Breast epithelium (tissue), 4 donors: ENCODE data around the gene MC1R. TPM values are rescaled to one million over a fixed set of nuclear protein-coding genes. Genes with fewer than 3 reads are reported as not detected.

Source experiments
- DNase-seq, 2 donors: peaks; one replicate each; pipeline ENCODE4 v3.0.0-alpha.2; 2019; ENCODE audit warnings: low spot score in 2 of 2
- H3K27ac ChIP-seq, 2 donors: fragments of 200-600 bp; sonication (generic) in 1 of 2; one replicate each; pipeline ENCODE4 v1.5.1; 2016 to 2019; ENCODE audit warnings: mild to moderate bottlenecking in 1 of 2
- H3K27me3 ChIP-seq, 2 donors: fragments of 200-600 bp; sonication (generic) in 1 of 2; one replicate each; pipeline versions ENCODE4 v1.5.1 to v1.6.0; 2017 to 2019; ENCODE audit warnings: control low read depth in 1 of 2, mild to moderate bottlenecking in 1 of 2
- H3K36me3 ChIP-seq: fragments of 200-600 bp; one replicate; pipeline ENCODE4 v1.5.1; 2019
- H3K4me1 ChIP-seq, 2 donors: fragments of 200-600 bp; sonication (generic); one replicate each; pipeline ENCODE4 v1.5.1; 2016 to 2019; ENCODE audit warnings: control low read depth in 1 of 2
- H3K4me3 ChIP-seq, 3 donors: fragments of 200-600 bp; sonication (generic); 1 replicate in 2 of 3; 2 replicates in 1 of 3; pipeline ENCODE4 v1.5.1; 2016 to 2019; ENCODE audit warnings: mild to moderate bottlenecking in 3 of 3, moderate library complexity in 2 of 3
- H3K9me3 ChIP-seq, 2 donors: fragments of 200-600 bp; sonication (generic) in 1 of 2; one replicate each; pipeline ENCODE4 v1.5.1; 2016 to 2019; ENCODE audit warnings: control low read depth in 1 of 2
- POLR2A ChIP-seq: fragments of 450-650 bp; IDR thresholded peaks from one replicate; pipeline ENCODE4 v1.6.1; 2016; ENCODE audit warnings: antibody characterized with exemption, mild to moderate bottlenecking, moderate library complexity
- POLR2AphosphoS5 ChIP-seq, 3 donors: sonication (generic); formaldehyde crosslinking; IDR thresholded peaks; one replicate each; pipeline ENCODE4 v1.6.1; 2017; ENCODE audit warnings: antibody characterized with exemption in 3 of 3
- intact Hi-C: fragments of 100-400 bp; cut with DNase I; formaldehyde crosslinking; loops from one replicate; pipeline ENCODE4 v1.15.1; 2023; ENCODE audit warnings: low total_unique reads
- total RNA-seq, 3 donors: library from RNA; depleted of rRNA; stranded (reverse); fragments of >200 nt; gene quantifications; one replicate each; pipeline ENCODE4 v1.1.0, GENCODE V29; 2016
- TF ChIP-seq, protein P1 (sequence below), 3 donors: fragments of 450-650 bp; IDR thresholded peaks; one replicate each; pipeline ENCODE4 v1.5.1; 2016 to 2017; ENCODE audit warnings: antibody characterized with exemption in 3 of 3, mild to moderate bottlenecking in 3 of 3, moderate library complexity in 3 of 3

MC1R gene
- total RNA-seq, 3 donors from 2014 or later = 3.7 to 7.2 (median 3.8) TPM

DNA sequence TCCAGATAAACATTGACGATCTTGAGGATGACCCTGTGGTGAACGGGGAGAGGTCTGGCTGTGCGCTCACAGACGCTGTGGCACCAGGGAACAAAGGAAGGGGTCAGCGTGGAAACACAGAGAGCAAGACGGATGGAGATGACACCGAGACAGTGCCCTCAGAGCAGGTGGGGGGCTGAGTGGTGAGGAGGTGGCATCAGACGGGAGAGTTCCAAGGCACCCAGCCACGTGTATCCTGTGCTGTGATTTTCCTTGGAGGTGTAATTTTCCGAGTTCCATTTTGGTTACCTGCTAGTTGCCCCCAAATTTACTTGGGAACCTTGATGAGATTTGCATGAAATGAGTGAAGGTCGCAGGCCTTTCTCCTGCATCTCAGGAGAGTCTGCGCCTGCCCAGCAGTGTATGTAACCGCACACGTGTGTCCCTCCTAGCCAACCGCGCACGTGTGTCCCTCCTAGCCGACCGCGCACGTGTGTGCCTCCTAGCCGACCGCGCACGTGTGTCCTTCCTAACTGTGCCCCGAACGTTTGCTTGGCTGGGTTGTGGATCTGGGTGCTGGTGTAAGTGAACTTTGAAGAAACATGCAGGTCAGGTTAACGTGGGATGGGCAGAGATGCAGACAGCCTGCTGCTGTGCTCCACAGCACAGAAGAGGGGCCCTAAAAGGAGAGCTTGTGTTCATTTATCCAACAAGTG is 35.2 kb upstream of the MC1R start:
- H3K27me3 ChIP-seq = no peaks in the 10 kb centered on the region
- no peaks in the 10 kb centered on the region for H3K9me3 ChIP-seq
- intact Hi-C loops = no loop called here
- TF ChIP-seq POLR2A (no peak), POLR2AphosphoS5 (IDR thresholded peaks at IDR 0.05) (no peak)
- TF ChIP-seq, protein P1, sequence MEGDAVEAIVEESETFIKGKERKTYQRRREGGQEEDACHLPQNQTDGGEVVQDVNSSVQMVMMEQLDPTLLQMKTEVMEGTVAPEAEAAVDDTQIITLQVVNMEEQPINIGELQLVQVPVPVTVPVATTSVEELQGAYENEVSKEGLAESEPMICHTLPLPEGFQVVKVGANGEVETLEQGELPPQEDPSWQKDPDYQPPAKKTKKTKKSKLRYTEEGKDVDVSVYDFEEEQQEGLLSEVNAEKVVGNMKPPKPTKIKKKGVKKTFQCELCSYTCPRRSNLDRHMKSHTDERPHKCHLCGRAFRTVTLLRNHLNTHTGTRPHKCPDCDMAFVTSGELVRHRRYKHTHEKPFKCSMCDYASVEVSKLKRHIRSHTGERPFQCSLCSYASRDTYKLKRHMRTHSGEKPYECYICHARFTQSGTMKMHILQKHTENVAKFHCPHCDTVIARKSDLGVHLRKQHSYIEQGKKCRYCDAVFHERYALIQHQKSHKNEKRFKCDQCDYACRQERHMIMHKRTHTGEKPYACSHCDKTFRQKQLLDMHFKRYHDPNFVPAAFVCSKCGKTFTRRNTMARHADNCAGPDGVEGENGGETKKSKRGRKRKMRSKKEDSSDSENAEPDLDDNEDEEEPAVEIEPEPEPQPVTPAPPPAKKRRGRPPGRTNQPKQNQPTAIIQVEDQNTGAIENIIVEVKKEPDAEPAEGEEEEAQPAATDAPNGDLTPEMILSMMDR (IDR thresholded peaks at IDR 0.05) = no peak
- no peak overlapping the region for H3K27ac ChIP-seq
- H3K4me3 ChIP-seq = no peak overlapping the region
- DNase-seq = no peak
- peaks cover 6% of the 10 kb centered on the region for H3K36me3 ChIP-seq
- H3K4me1 ChIP-seq = no peaks in the 10 kb centered on the region

DNA sequence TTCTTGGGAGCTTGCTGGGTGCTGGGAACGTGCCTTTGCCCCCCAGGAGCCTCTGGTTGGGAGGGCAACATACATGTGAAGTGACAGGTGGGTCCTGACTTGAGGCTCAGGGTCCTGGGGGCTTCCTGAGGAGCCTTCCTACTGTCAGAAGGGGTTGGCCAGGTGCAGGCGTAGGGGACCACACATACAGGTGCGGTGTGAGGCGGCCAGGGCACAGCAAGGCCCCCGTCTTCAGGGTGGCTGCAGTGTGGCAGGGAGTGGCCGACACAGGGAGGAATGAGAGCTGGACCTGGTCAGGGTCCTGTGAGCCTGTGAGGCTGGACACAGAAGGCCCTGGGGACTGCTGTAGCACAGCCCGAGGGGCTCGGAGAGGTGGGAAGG is 34.6 kb upstream of the MC1R start:
- Histone ChIP-seq H3K27ac (no peak overlapping the region), H3K4me3 (no peak overlapping the region), H3K27me3 (no peaks in the 10 kb centered on the region), H3K36me3 (peaks cover 6% of the 10 kb centered on the region), H3K4me1 (no peaks in the 10 kb centered on the region), H3K9me3 (no peaks in the 10 kb centered on the region)
- DNase-seq = no peak
- no peak for TF ChIP-seq POLR2A
- TF ChIP-seq POLR2AphosphoS5 (IDR thresholded peaks at IDR 0.05) = no peak
- TF ChIP-seq, protein P1 (IDR thresholded peaks at IDR 0.05) = no peak
- intact Hi-C loops = no loop called here

DNA sequence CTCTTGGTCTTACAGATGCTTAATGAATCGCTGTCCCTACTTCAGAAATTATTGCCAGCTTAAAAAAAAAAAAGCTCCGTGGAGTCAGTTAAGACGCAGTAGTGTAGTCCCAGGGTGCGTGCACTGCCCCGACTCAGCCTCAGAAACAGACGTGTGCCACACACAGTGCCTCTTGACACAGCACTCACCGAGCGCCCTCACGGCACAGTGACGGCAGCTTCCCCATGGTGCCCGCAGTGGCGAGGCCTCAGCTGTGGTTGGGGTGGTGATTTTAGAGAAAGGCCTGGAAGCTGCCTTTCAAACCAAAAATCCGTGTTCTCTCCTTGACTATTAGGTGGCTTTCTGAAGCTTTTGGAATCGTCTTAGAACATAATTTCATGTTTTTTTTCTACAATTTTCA is 31.4 kb upstream of the MC1R start:
- H3K27me3 ChIP-seq = no peaks in the 10 kb centered on the region
- no peaks in the 10 kb centered on the region for H3K4me1 ChIP-seq
- H3K27ac ChIP-seq = no peak overlapping the region
- H3K36me3 ChIP-seq = peaks cover 11% of the 10 kb centered on the region
- no peak overlapping the region for H3K4me3 ChIP-seq
- DNase-seq = no peak
- no peaks in the 10 kb centered on the region for H3K9me3 ChIP-seq
- TF ChIP-seq, protein P1 (IDR thresholded peaks at IDR 0.05) = no peak
- TF ChIP-seq POLR2A (no peak), POLR2AphosphoS5 (IDR thresholded peaks at IDR 0.05) (no peak)
- intact Hi-C loops = no loop called here

DNA sequence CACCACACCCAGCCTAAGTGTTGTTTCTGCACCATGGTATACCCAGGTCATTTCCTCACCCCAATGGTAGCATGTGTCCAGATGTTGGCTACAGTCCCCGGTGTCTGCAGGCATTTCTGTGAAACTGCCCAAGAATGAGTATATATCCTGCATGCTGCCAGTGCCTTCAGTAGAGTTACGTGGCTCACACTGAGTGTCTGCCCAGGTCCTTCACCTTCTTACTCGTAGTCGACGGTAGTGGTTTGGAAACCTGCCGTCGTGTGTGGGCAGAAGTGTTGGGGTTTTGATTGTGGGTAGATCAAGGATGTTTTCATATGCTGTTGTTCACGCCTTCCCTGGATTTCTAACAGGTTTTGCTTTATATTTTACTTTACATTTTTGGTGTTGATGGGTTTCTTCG is 28.5 kb upstream of the MC1R start:
- no peak overlapping the region for H3K27ac ChIP-seq
- H3K27me3 ChIP-seq = no peaks in the 10 kb centered on the region
- no peak for DNase-seq
- H3K4me1 ChIP-seq = no peaks in the 10 kb centered on the region
- no peak overlapping the region for H3K4me3 ChIP-seq
- intact Hi-C loops = no loop called here
- H3K9me3 ChIP-seq = no peaks in the 10 kb centered on the region
- H3K36me3 ChIP-seq = peaks cover 18% of the 10 kb centered on the region
- no peak for TF ChIP-seq POLR2AphosphoS5 (IDR thresholded peaks at IDR 0.05)
- TF ChIP-seq, protein P1 (IDR thresholded peaks at IDR 0.05) = no peak
- no peak for TF ChIP-seq POLR2A

DNA sequence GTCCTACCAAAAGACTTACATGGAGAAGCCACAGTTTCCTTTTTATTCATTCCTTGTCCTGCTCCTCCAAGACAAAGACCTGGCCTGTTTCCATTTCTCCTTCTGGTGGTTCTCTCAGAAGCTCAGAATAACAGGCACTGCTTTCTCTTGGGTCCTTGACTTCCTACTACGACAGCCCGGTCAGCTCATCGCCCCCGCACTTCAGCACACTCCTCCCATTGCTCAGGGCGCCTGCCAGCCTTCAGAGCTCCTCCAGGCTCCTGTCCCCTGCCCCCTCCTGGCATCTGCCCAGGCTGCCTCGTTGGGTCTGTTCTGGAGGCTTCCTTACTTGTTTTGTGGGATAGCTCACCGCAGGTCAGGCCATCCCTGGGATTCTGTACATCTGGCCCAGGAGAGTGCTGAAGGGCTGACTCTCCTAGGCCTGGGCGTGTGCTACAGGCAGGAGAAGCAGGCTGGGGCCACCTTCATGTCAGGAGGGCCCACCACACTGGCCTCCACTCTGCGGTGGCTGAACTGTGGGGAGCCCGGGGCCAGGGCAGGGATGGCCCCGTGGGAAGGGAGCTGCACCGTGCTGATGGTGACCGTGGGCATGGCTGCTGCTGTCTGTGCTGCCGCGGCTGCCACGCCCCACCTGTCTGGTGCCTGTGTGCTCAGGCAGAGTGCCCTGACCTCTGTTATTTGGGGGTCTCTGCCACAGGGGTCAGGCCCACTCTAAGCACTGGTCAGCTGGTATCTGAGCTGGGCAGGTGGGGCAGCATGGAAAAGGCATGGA is 27.6 kb upstream of the MC1R start:
- DNase-seq = no peak
- Histone ChIP-seq H3K4me1 (no peaks in the 10 kb centered on the region), H3K4me3 (no peak overlapping the region), H3K27ac (no peak overlapping the region), H3K9me3 (no peaks in the 10 kb centered on the region), H3K27me3 (no peaks in the 10 kb centered on the region), H3K36me3 (peaks cover 18% of the 10 kb centered on the region)
- TF ChIP-seq POLR2A = no peak
- TF ChIP-seq, protein P1 (IDR thresholded peaks at IDR 0.05) = no peak
- TF ChIP-seq POLR2AphosphoS5 (IDR thresholded peaks at IDR 0.05) = no peak
- intact Hi-C loops = no loop called here
